DMS79 (cell line): ENCODE measurements around the gene SCAMP3.
A peak's percentile ranks its signal among the peaks of the same experiment; 100 is the strongest.

Experiments used
- DNase-seq: peaks from one replicate; lab custom pipeline; 2025; lab: John Stamatoyannopoulos, UW

The SCAMP3 gene

GRCh38 chr1:155285063-155285462 is 22.9 kb upstream of the SCAMP3 start:
- no peak for DNase-seq

DNA sequence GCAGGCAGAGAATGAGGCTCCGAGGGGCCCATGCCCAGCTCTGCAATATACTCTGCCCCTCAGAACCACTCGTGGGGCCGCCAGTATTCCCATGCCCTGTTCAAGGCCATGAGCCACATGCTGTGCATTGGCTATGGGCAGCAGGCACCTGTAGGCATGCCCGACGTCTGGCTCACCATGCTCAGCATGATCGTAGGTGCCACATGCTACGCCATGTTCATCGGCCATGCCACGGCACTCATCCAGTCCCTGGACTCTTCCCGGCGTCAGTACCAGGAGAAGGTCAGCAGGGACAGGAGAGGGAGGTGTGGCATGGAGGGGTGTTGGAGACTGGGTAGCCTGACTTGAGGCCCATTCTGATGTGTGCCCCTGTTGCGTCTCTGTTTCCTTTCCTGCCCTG is 22.3 kb upstream of the SCAMP3 start:
- DNase-seq = no peak

- no peak for DNase-seq
These were observed 20.4 kb upstream of the SCAMP3 start for GRCh38 chr1:155282488-155283091.

- DNase-seq = no peak
These were observed 17.1 kb upstream of the SCAMP3 start for GRCh38 chr1:155279268-155279667.

DNA sequence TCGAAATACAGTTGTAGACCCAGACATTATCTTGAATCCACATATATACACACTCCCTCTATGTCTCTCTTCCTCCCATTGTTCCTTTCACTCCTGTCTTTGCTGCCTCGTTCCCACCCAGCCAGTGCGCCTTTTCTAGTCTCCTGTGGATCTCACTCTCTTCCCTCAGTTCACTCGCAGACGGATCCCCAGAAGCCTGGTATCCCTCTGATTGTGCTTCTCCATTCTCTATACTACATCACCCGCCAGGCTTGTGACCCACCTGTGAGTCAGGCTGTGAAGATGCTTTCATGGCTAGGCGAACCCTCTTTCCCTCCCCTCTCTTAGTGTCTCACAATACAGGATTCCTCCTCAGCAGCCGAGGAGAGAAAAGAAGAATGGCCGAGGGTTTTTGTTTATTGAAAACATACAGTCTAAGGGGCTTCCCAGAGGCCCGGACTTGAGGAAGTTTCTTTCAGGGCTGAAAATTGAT is 16.6 kb upstream of the SCAMP3 start:
- no peak for DNase-seq

DNA sequence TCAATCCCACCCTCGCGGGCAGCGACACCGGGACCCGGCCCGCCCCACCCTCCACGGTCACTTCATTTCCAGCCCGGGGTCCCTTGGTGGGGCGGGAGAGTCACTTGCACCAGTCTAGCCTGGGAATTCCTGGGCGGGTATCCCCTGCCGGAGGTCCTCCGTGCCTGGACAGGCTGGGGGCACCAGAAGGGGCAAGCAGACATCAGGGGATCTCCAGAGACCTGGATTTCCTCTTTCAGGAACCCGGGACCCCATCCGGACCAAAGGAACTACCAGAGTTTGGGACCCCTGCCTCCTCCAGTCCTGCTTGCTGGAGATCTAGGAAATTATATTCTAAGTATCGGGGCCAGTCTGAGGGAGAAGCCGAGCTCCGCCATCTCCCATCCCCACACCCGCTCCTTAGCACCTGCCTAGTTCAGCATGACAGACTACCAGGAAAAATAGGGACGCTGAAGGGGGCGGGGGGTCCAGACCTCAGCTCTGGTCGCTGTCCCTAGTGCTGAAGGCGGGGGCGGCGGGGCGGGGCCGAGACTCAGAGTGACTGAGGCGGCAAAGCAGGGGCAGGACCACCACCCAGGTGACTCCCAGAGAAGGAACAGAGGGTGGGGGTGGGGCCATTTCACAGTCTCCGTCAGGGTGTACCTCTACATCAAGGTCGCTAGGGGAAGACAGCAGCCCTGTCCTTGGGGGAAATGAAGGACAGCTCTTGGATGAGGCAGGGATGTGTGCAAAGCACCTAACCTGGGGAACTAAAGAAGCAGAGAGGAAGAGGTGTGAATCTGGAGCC is 15.9 kb upstream of the SCAMP3 start:
- DNase-seq = peak; percentile 77

- peak; percentile 94 for DNase-seq
These were observed 15.1 kb upstream of the SCAMP3 start, which contains the start of gene HCN3 for GRCh38 chr1:155277070-155277901. Gene HCN3 (plus strand): TSS chr1:155277463. CDS start chr1:155277591, 128 bp downstream.

- peak; percentile 96 for DNase-seq
These were observed 11.4 kb upstream of the SCAMP3 start, which contains the start of gene CLK2 for GRCh38 chr1:155273343-155274245. Gene CLK2 (minus strand): TSS chr1:155273504. CDS start chr1:155270977, 2,527 bp downstream.

- peak; percentile 68 for DNase-seq
These were observed 10.5 kb upstream of the SCAMP3 start for GRCh38 chr1:155272466-155273342.

DNA sequence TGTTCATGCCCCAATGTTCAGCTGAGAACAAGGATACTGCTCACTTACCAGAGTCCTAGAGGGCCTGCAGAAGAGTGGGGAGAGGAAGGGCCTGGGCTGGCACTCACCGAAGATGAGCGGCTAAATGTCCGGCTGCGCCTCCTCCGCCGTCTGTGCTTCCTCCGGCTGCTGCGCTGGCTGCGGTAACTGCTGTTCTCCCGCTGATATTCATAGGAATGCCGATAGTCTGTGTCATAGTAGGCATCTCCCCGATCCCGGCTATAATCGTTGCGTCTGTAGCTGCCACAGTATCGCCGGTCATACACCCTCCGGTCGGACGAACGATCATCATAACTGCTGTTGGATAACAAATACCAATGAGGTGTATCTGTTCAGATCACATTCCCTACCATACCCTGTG is 7.2 kb upstream of the SCAMP3 start:
- no peak for DNase-seq

DNA sequence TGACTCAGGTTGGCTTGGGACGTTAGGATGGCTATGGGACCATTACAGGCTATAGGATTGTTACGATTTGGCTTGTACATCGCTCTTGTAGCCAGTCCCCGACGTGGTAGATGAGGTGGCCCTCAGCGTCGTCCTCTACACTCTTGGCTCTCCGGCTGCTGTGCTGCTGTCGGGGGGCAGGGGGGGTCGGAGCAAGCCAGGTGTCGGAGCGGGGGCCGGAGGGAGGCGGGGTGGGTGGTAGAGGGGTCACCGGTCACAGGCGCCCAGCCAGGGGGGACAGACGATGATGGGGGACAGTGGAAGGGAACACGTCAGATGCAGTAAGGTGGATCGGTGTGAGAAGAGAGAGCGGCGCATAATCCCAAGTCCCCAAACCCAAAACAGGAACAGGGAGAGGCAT is 6.5 kb upstream of the SCAMP3 start:
- no peak for DNase-seq

DNA sequence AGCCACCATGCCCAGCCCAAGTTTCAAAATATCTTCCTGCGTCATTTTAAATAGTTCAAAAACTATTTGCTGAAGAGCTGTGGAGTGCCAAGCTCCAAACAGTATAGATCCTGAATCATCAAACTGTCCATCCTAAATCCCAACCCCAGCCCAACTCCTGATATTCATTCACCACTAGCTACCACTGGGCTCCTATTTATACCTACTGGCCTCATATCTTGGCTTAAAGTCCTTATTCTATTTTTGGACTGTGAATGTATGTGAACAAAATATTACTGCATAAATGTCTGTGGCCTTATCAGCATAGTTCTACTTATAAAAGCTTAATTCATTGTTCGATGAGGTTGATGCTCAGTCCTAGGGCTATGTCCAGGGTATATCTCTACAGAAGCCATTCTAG is 5.2 kb upstream of the SCAMP3 start:
- no peak for DNase-seq

DNA sequence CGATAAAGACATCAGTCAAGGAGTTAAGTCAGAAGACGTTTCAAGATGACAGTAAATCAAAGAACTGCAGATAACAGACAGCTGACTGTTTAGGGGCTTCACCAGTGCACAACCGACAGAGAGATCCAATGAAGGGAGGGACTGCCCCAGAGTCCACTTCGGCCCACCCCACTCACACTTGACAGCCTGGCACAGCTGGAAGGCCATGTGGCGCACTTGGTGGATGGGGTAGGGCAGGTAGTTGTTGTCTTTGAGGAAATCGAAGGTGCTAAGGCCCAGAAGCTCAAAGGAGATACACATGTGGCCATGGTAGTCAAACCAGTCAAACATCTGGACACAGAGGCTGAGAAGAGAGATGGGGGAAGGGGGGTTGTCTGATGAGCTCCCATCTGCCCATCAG is 4.4 kb upstream of the SCAMP3 start:
- DNase-seq = no peak

DNA sequence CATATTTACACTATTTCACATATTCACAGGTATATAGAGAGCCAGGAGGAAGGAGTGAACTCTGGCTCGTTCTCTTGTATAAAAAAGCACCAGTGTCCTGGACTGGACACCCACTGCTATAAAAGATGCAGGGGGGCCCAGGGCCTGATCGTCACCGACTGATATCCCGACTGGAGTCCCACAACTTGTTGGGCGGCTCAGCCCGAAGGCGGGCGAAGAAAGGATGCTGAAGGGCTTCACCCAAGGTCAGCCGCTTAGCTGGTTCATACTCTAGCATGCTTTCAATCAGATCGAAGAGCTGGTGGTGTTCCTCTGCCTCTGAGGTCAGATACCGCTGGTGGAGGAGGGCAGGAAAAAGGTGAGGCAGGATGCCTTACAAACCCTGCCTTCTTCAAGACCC is 907 bp upstream of the SCAMP3 start:
- DNase-seq = no peak

DNA sequence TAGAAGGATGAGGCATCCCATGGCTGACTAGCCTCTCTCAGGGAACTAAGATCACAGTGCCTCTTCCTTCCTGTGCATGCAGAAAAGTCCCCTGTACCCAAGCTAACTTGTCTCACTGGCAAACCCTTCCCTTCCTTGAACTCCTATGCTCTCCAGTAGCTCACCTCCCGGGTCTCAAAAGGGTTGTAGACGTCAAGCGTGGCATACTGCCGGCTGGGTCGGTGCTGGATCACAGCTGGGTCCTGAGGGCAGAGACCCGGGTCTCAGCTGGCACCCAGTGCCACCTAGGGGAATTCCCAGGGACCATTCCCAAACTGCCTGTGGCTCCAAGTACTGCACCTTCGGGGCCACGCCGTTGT is 688 bp downstream of the SCAMP3 start:
- DNase-seq = no peak

- no peak for DNase-seq
These were observed 1.9 kb downstream of the SCAMP3 start for GRCh38 chr1:155260276-155260675.

DNA sequence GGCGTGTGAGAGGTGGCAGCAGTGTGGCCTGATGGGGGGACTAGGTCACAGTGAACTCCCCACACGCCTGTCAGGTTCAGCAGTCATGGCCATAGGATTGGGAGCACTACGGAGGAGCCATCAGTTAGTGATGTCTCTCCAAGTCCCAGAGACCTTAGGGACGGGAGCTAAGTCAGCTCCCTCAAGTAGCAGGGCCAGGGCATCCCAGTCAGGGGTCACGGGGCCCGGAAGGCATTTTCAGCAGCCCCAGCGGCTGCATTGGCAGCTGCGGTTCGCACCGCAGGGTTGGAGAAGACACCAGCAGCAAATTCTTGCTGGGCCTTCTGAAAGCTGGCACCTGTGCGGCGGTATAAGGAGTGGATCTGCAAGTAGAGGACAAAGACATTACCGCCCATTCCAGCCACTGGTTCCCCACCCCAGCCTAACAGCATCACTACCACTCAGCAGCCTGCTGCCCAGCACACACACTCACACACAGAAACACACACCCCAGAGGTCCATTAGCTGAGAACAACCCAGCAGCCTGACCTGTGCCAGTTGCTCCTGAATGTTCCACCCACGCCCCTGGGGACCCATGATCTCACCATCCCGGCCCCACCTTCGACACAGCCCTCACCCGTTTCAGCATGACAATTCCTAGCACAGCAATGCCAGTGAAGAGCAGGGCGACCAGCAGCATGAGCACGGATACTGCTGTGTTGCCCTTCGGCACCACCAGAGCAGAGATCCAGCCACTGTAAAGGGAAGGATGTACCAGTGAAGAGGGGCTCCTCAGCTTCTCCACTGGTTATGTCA is 5.9 kb downstream of the SCAMP3 start:
- DNase-seq = no peak

- DNase-seq = peak; percentile 72
These were observed 6.7 kb downstream of the SCAMP3 start, which contains the start of gene ENTREP3 for GRCh38 chr1:155255243-155256007. Gene ENTREP3 (minus strand): TSS chr1:155255483. CDS start chr1:155254877, 606 bp downstream.
